Thoracic aorta (tissue), 2 donors: ENCODE results near the gene TIMP1. TPM values are rescaled to one million over a fixed set of nuclear protein-coding genes. Genes with fewer than 3 reads are reported as not detected.

Source experiments
- ATAC-seq: fragments of 150-250 bp; one replicate; pipeline ENCODE4 v1.8.0; 2017; ENCODE audit warnings: low read depth; ENCODE audit not compliant: insufficient number of reproducible peaks, low FRiP score
- DNase-seq: peaks from one replicate; pipeline ENCODE4 v3.0.0-alpha.2; 2020; ENCODE audit warnings: low spot score
- H3K27ac ChIP-seq, 2 donors: fragments of 200-600 bp; sonication (generic); 1 replicate in 1 of 2; 2 replicates in 1 of 2; pipeline ENCODE4 v1.5.1; 2016; ENCODE audit warnings: mild to moderate bottlenecking in 2 of 2, moderate library complexity in 2 of 2
- H3K27me3 ChIP-seq: fragments of 200-600 bp; sonication (generic); replicated peaks from 2 replicates; pipeline ENCODE4 v1.6.0; 2016; ENCODE audit warnings: mild to moderate bottlenecking; ENCODE audit not compliant: insufficient read depth
- H3K36me3 ChIP-seq: fragments of 200-600 bp; sonication (generic); one replicate; pipeline ENCODE4 v1.5.1; 2016
- H3K4me1 ChIP-seq, 2 donors: fragments of 200-600 bp; sonication (generic); 1 replicate in 1 of 2; 2 replicates in 1 of 2; pipeline versions ENCODE4 v1.5.1 to v1.6.0; 2016; ENCODE audit warnings: low read depth in 2 of 2, mild to moderate bottlenecking in 1 of 2; ENCODE audit not compliant: control insufficient read depth in 1 of 2
- H3K4me3 ChIP-seq: fragments of 200-600 bp; sonication (generic); 2 replicates; pipeline ENCODE4 v1.5.1; 2016; ENCODE audit warnings: mild to moderate bottlenecking
- H3K9me3 ChIP-seq: fragments of 200-600 bp; sonication (generic); 2 replicates; pipeline ENCODE4 v1.5.1; 2016
- CTCF ChIP-seq: fragments of 200-600 bp; sonication (generic); IDR thresholded peaks from one replicate; pipeline ENCODE4 v1.5.1; 2019; ENCODE audit warnings: antibody characterized with exemption
- total RNA-seq, 2 donors: library from RNA; depleted of rRNA; stranded (reverse); fragments of >200 nt; gene quantifications; one replicate each; pipeline versions ENCODE4 v1.1.0 to v1.2.3, GENCODE V29; 2016

Gene TIMP1
- total RNA-seq, 2 donors from 2014 or later, result 635 to 1,379 TPM

GRCh38 chrX:47611489-47611888 is 29.3 kb downstream of the TIMP1 start:
- ATAC-seq, result no peak
- H3K4me3 ChIP-seq, result no peak overlapping the region
- H3K27me3 ChIP-seq, result no peaks in the 10 kb centered on the region
- no peak for TF ChIP-seq CTCF
- no peaks in the 10 kb centered on the region for H3K4me1 ChIP-seq
- H3K36me3 ChIP-seq, result no peaks in the 10 kb centered on the region
- H3K27ac ChIP-seq, result no peak overlapping the region
- DNase-seq, result no peak
- no peaks in the 10 kb centered on the region for H3K9me3 ChIP-seq

- TF ChIP-seq CTCF, result no peak
- DNase-seq, result no peak
- H3K9me3 ChIP-seq, result no peaks in the 10 kb centered on the region
- no peaks in the 10 kb centered on the region for H3K4me1 ChIP-seq
- no peaks in the 10 kb centered on the region for H3K36me3 ChIP-seq
- H3K27me3 ChIP-seq, result no peaks in the 10 kb centered on the region
- no peak overlapping the region for H3K4me3 ChIP-seq
- ATAC-seq, result no peak
- no peak overlapping the region for H3K27ac ChIP-seq
Measured at GRCh38 chrX:47611926-47612325, 29.7 kb downstream of the TIMP1 start.

DNA sequence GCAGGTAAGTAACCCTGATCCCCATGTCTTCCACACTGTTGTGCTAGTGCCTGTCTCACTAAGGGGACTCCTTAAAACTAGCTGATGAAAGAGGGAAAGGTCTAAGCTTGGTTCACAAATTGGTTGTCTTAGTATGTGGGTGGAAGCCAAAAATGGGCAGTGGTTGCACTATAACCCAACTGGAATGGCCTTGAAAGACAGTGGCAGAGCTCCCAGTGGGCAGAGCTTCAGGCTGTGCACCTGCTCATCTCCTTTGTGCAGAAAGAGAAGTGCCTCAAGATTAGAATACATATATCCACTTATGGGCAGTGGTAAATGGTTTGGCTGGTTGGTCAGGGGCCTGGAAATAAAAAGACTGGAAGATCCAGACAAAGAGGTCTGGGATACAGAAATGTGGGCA is 30.2 kb downstream of the TIMP1 start:
- no peak for ATAC-seq
- TF ChIP-seq CTCF, result no peak
- no peak for DNase-seq
- H3K4me3 ChIP-seq, result no peak overlapping the region
- H3K27ac ChIP-seq, result no peak overlapping the region
- no peaks in the 10 kb centered on the region for H3K36me3 ChIP-seq
- H3K4me1 ChIP-seq, result no peaks in the 10 kb centered on the region
- no peaks in the 10 kb centered on the region for H3K9me3 ChIP-seq
- no peaks in the 10 kb centered on the region for H3K27me3 ChIP-seq

DNA sequence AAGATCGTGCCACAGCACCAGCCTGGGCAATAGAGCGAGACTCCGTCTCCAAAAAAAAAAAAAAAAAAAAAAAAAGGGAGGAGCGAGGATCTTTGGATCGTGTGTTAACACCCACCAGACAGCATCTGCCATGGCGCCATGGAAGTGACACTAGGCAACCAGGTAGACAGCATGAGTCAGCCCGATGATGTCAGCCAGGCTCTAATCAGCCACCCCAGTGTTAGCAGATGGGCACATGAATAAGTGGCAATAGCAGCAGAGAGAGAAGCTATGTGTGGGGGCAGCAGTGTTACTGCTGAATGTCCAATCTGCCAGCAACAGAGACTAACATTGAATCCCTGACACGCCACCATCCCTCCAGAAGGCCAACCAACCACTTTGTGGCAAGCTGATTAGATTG is 30.8 kb downstream of the TIMP1 start:
- no peaks in the 10 kb centered on the region for H3K4me1 ChIP-seq
- DNase-seq, result no peak
- no peaks in the 10 kb centered on the region for H3K36me3 ChIP-seq
- ATAC-seq, result no peak
- no peak for TF ChIP-seq CTCF
- no peaks in the 10 kb centered on the region for H3K27me3 ChIP-seq
- no peak overlapping the region for H3K27ac ChIP-seq
- no peak overlapping the region for H3K4me3 ChIP-seq
- H3K9me3 ChIP-seq, result no peaks in the 10 kb centered on the region

DNA sequence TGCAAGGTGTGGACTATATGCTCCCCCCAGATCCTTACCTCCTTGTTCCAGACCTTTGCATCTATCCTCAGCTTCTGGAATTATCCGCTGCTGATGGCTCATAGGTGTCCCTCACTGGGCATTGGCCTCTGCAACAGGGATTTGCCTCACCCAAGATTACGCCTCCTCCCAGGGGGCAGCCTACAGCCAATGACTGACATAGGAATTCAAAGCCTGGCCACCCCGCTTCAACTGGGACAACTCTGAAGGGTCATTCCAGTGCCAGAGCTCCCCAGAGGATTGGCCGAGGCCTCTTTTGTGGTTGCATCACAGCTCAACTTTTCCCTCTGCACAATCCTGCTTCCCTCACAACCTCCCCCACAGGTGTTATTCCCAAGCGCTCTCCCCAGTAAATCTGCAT is 32.4 kb downstream of the TIMP1 start:
- no peaks in the 10 kb centered on the region for H3K27me3 ChIP-seq
- no peak for ATAC-seq
- H3K4me1 ChIP-seq, result no peaks in the 10 kb centered on the region
- H3K36me3 ChIP-seq, result no peaks in the 10 kb centered on the region
- no peak for TF ChIP-seq CTCF
- no peak overlapping the region for H3K27ac ChIP-seq
- no peak for DNase-seq
- no peaks in the 10 kb centered on the region for H3K9me3 ChIP-seq
- no peak overlapping the region for H3K4me3 ChIP-seq
